HCT116 (cell line): ENCODE results near the gene FOXF1. TPM values are rescaled to one million over a fixed set of nuclear protein-coding genes. Genes with fewer than 3 reads are reported as not detected.

ENCODE experiments used
- ATAC-seq: fragments of 200-7000 bp; cut with Tn5 transposase; 2 replicates; pipeline ENCODE4 v1.9.1; 2020; ENCODE audit warnings: mild to moderate bottlenecking, moderate library complexity
- BruUV-seq: library from RNA; stranded (reverse); fragments of 400-500 nt; replicated peaks from 2 replicates; lab custom pipeline; 2021; lab: Mats Ljungman, UMichigan
- CTCF ChIA-PET: fragments of 300-600 bp; sonication (Branson Sonifier 250); formaldehyde crosslinking; loops from one replicate; lab custom pipeline; 2021; ENCODE audit warnings: antibody characterized with exemption; lab: Charles Lee
- POLR2A ChIA-PET: fragments of 300-600, 350-600 bp; sonication (Branson Sonifier 250); formaldehyde crosslinking; loops from one replicate; lab custom pipeline; 2021; ENCODE audit warnings: antibody characterized with exemption; lab: Charles Lee
- RAD21 ChIA-PET, 2 experiments: fragments of 300-600 bp; sonication (Branson Sonifier 250); formaldehyde crosslinking; loops; one replicate each; lab custom pipeline; 2023; ENCODE audit warnings: low total read pairs in 2 of 2; ENCODE audit not compliant: uncharacterized antibody in 2 of 2, unreplicated experiment in 2 of 2, low non-redundant PET in 1 of 2; lab: Charles Lee
- DNase-seq: peaks from one replicate; pipeline ENCODE4 v3.0.0-alpha.2; 2010; ENCODE audit warnings: low read depth, low spot score
- H2AFZ ChIP-seq: fragments of 200-600 bp; shearing (Covaris generic), sonication (generic); 2 replicates; pipeline ENCODE4 v1.6.1; 2017; ENCODE audit warnings: low read depth, mixed run types, mixed read lengths, antibody characterized with exemption, low read length; ENCODE audit not compliant: poor library complexity, severe bottlenecking
- H3K27ac ChIP-seq: 2 replicates; pipeline ENCODE4 v1.5.1; 2012; ENCODE audit warnings: low read depth, low read length
- H3K27me3 ChIP-seq: fragments of 200-600 bp; sonication (generic); 2 replicates; pipeline ENCODE4 v1.6.1; 2016; ENCODE audit warnings: mixed run types, low read length, mixed read lengths; ENCODE audit not compliant: insufficient read depth
- H3K36me3 ChIP-seq, 2 experiments: fragments of 200-500 bp in 1 of 2; fragments of 200-600 bp in 1 of 2; sonication (Bioruptor generic) in 1 of 2; sonication (generic) in 1 of 2; 2 replicates each; pipeline versions ENCODE4 v1.5.1 to v1.6.1; 2014 to 2016; ENCODE audit warnings: low read length in 2 of 2, inconsistent platforms in 1 of 2, mixed read lengths in 1 of 2, mixed run types in 1 of 2; ENCODE audit not compliant: insufficient read depth in 2 of 2, control insufficient read depth in 1 of 2
- H3K4me1 ChIP-seq, 2 experiments: fragments of 200-600 bp in 1 of 2; sonication (generic) in 1 of 2; 2 replicates each; pipeline versions ENCODE4 v1.5.1 to v1.6.1; 2012 to 2017; ENCODE audit warnings: low read length in 2 of 2, inconsistent platforms in 1 of 2, mild to moderate bottlenecking in 1 of 2, mixed read lengths in 1 of 2, mixed run types in 1 of 2, moderate library complexity in 1 of 2; ENCODE audit not compliant: insufficient read depth in 2 of 2, control insufficient read depth in 1 of 2
- H3K4me2 ChIP-seq: fragments of 200-600 bp; sonication (generic); 2 replicates; pipeline ENCODE4 v1.6.1; 2017; ENCODE audit warnings: mixed run types, low read length, mixed read lengths
- H3K4me3 ChIP-seq, 2 experiments: fragments of 200-600 bp in 1 of 2; sonication (generic) in 1 of 2; replicated peaks in 1 of 2; 2 replicates each; pipeline ENCODE4 v1.5.1; 2011 to 2016; ENCODE audit warnings: low read length in 2 of 2, control low read depth in 1 of 2, low read depth in 1 of 2, mild to moderate bottlenecking in 1 of 2, mixed read lengths in 1 of 2, mixed run types in 1 of 2
- H3K79me2 ChIP-seq: fragments of 200-600 bp; sonication (generic); 2 replicates; pipeline ENCODE4 v1.6.1; 2017; ENCODE audit warnings: mild to moderate bottlenecking, mixed run types, low read length, moderate library complexity, mixed read lengths; ENCODE audit not compliant: insufficient read depth
- H3K9ac ChIP-seq: fragments of 200-600 bp; sonication (generic); 2 replicates; pipeline ENCODE4 v1.6.1; 2016; ENCODE audit warnings: low read length, mixed read lengths
- H3K9me2 ChIP-seq: fragments of 200-600 bp; sonication (generic), shearing (Covaris generic); 2 replicates; pipeline ENCODE4 v1.6.1; 2017; ENCODE audit warnings: mixed run types, mild to moderate bottlenecking, moderate library complexity; ENCODE audit not compliant: insufficient read depth
- H3K9me3 ChIP-seq, 2 experiments: fragments of 200-500 bp in 1 of 2; fragments of 200-600 bp in 1 of 2; sonication (Bioruptor generic) in 1 of 2; sonication (generic) in 1 of 2; 2 replicates each; pipeline ENCODE4 v1.6.1; 2014 to 2017; ENCODE audit warnings: low read length in 2 of 2, mixed read lengths in 2 of 2, inconsistent platforms in 1 of 2, low read depth in 1 of 2, mild to moderate bottlenecking in 1 of 2, mixed run types in 1 of 2, moderate library complexity in 1 of 2; ENCODE audit not compliant: control insufficient read depth in 1 of 2, insufficient read depth in 1 of 2
- H4K20me1 ChIP-seq: fragments of 200-600 bp; sonication (generic), shearing (Covaris generic); 2 replicates; pipeline ENCODE4 v1.6.1; 2017; ENCODE audit warnings: mixed run types, mild to moderate bottlenecking, moderate library complexity; ENCODE audit not compliant: insufficient read depth
- ATF3 ChIP-seq: IDR thresholded peaks from 2 replicates; pipeline ENCODE4 v1.6.1; 2012
- CEBPB ChIP-seq: IDR thresholded peaks from 2 replicates; pipeline ENCODE4 v1.6.1; 2012; ENCODE audit warnings: low read depth
- CTCF ChIP-seq, 3 experiments: fragments of 200-600 bp in 1 of 3; sonication (generic) in 1 of 3; IDR thresholded peaks in 2 of 3; conservative IDR thresholded peaks in 1 of 3; 2 replicates each; pipeline ENCODE4 v1.5.1; 2012 to 2017; ENCODE audit warnings: low read depth in 2 of 3, low read length in 2 of 3, antibody characterized with exemption in 1 of 3, borderline replicate concordance in 1 of 3, control low read depth in 1 of 3, mild to moderate bottlenecking in 1 of 3, mixed read lengths in 1 of 3, mixed run types in 1 of 3, moderate library complexity in 1 of 3; ENCODE audit not compliant: insufficient read depth in 1 of 3
- EZH2phosphoT487 ChIP-seq: fragments of 200-600 bp; IDR thresholded peaks from 2 replicates; pipeline ENCODE4 v1.6.1; 2018; ENCODE audit warnings: antibody characterized with exemption, borderline replicate concordance
- FOSL1 ChIP-seq: IDR thresholded peaks from 2 replicates; pipeline ENCODE4 v1.6.1; 2012; ENCODE audit warnings: low read depth
- POLR2A ChIP-seq: IDR thresholded peaks from 2 replicates; pipeline ENCODE4 v1.7.0; 2011; ENCODE audit warnings: borderline replicate concordance; ENCODE audit not compliant: insufficient read depth, insufficient read length; ENCODE audit errors: extremely low read depth
- RAD21 ChIP-seq: IDR thresholded peaks from 2 replicates; pipeline ENCODE4 v1.6.1; 2012; ENCODE audit warnings: low read depth, mild to moderate bottlenecking
- REST ChIP-seq: IDR thresholded peaks from 2 replicates; pipeline ENCODE4 v1.6.1; 2012; ENCODE audit warnings: low read depth
- SIN3A ChIP-seq: IDR thresholded peaks from 2 replicates; pipeline ENCODE4 v1.6.1; 2012; ENCODE audit warnings: low read depth
- SRF ChIP-seq: IDR thresholded peaks from 2 replicates; pipeline ENCODE4 v1.6.1; 2012; ENCODE audit warnings: low read depth
- YY1 ChIP-seq: IDR thresholded peaks from 2 replicates; pipeline ENCODE4 v1.6.1; 2011; ENCODE audit warnings: low read length, low read depth, moderate library complexity, mild to moderate bottlenecking; ENCODE audit not compliant: insufficient replicate concordance; ENCODE audit errors: extremely low read depth
- ZFX ChIP-seq: fragments of 450-650 bp; IDR thresholded peaks from 2 replicates; pipeline ENCODE4 v1.6.1; 2017
- ZNF274 ChIP-seq: fragments of 200-500 bp; sonication (Bioruptor generic); IDR thresholded peaks from 2 replicates; pipeline ENCODE4 v1.6.1; 2014; ENCODE audit warnings: mild to moderate bottlenecking, low read depth, low read length, inconsistent platforms
- intact Hi-C: fragments of 100-400 bp; cut with micrococcal nuclease; formaldehyde crosslinking; loops from 2 replicates; pipeline ENCODE4 v1.10.0; 2022
- total RNA-seq: library from RNA; stranded (reverse); gene quantifications from one replicate; pipeline ENCODE4 v1.2.1, GENCODE V29; 2021; ENCODE audit not compliant: unreplicated experiment

FOXF1 gene
- total RNA-seq, 1 experiment from 2014 or later = 2.4 TPM

- no peaks in the 10 kb centered on the region for H3K27me3 ChIP-seq
- ChIA-PET RAD21 (no interaction called here), POLR2A (no interaction called here), CTCF (no interaction called here)
- BruUV-seq = no TSS peak
- peaks cover 25 to 30% of the 10 kb centered on the region in 2 experiments for H3K36me3 ChIP-seq
- ATAC-seq (no peak), DNase-seq (no peak)
- no peak overlapping the region for H2AFZ ChIP-seq
- H3K4me1 ChIP-seq = no peaks in the 10 kb centered on the region
- no peak overlapping the region for H3K27ac ChIP-seq
- H4K20me1 ChIP-seq = no peaks in the 10 kb centered on the region
- H3K9ac ChIP-seq = no peak overlapping the region
- H3K9me3 ChIP-seq = no peaks in the 10 kb centered on the region
- no peak overlapping the region for H3K4me2 ChIP-seq
- no peak overlapping the region for H3K4me3 ChIP-seq
- intact Hi-C loops = no loop called here
- H3K9me2 ChIP-seq = no peaks in the 10 kb centered on the region
- H3K79me2 ChIP-seq = no peaks in the 10 kb centered on the region
- TF ChIP-seq SRF (no peak), RAD21 (no peak), EZH2phosphoT487 (no peak), ZFX (no peak), CTCF (IDR thresholded peaks at IDR 0.05 in 2 of 3, conservative IDR thresholded peaks at IDR 0.05 in 1 of 3; ENCODE audit: borderline replicate concordance in 1 of 3, insufficient read depth in 1 of 3, low read depth in 2 of 3, low read length in 2 of 3) (no peak), POLR2A (no peak), FOSL1 (no peak), ZNF274 (no peak), ATF3 (no peak), YY1 (no peak), REST (no peak), SIN3A (no peak), CEBPB (no peak)
- TF ChIP-seq, all 23 proteins: peak for 0
Measured at GRCh38 chr16:86537486-86537885, 27.2 kb downstream of the FOXF1 start.
